GM12878 (cell line): ENCODE results near the gene YWHAQ. TPM values are rescaled to one million over a fixed set of nuclear protein-coding genes. Genes with fewer than 3 reads are reported as not detected.
A peak's percentile ranks its signal among the peaks of the same experiment; 100 is the strongest.

Source experiments
- ATAC-seq: fragments of 200-7000 bp; cut with Tn5 transposase; 3 replicates; pipeline ENCODE4 v1.9.1; 2020; ENCODE audit warnings: mild to moderate bottlenecking, moderate library complexity
- BruUV-seq: library from RNA; stranded (reverse); fragments of 400-500 nt; replicated peaks from 2 replicates; lab custom pipeline; 2021; lab: Mats Ljungman, UMichigan
- CTCF ChIA-PET: fragments of 300-600 bp; sonication (Branson Sonifier 250); formaldehyde crosslinking; extraction: SDS; loops from one replicate; lab custom pipeline; 2021; ENCODE audit warnings: inconsistent platforms; lab: Yijun Ruan, JAX
- POLR2A ChIA-PET: fragments of 350-600 bp; formaldehyde crosslinking; extraction: SDS; loops from one replicate; lab custom pipeline; 2021; ENCODE audit warnings: inconsistent platforms; lab: Charles Lee
- RAD21 ChIA-PET: fragments of 300-600 bp; sonication (Branson Sonifier 250); formaldehyde crosslinking; loops from one replicate; lab custom pipeline; 2023; ENCODE audit warnings: antibody characterized with exemption; ENCODE audit not compliant: unreplicated experiment; lab: Charles Lee
- SMC1A ChIA-PET: fragments of 300-600 bp; sonication (Branson Sonifier 250); formaldehyde crosslinking; loops from one replicate; lab custom pipeline; 2023; ENCODE audit not compliant: unreplicated experiment, uncharacterized antibody; lab: Charles Lee
- DNase-seq: peaks from one replicate; pipeline ENCODE4 v3.0.0-alpha.2; 2011; ENCODE audit warnings: low read depth, low spot score
- FAIRE-seq: peaks from 3 replicates; lab custom pipeline; 2011; peaks lifted over from hg19 to GRCh38; lab: Jason Lieb, UNC
- H2AFZ ChIP-seq: 2 replicates; pipeline ENCODE4 v1.6.0; 2011; ENCODE audit warnings: low read depth, low read length, control low read depth; ENCODE audit not compliant: control insufficient read depth
- H3K27ac ChIP-seq: 2 replicates; pipeline ENCODE4 v1.5.1; 2011; ENCODE audit warnings: control low read depth; ENCODE audit not compliant: control insufficient read depth, insufficient read depth
- H3K27me3 ChIP-seq, 2 experiments: replicated peaks in 1 of 2; 2 replicates each; pipeline versions ENCODE4 v1.6.0 to v1.6.1; 2011; ENCODE audit warnings: low read length in 1 of 2; ENCODE audit not compliant: control insufficient read depth in 2 of 2, insufficient read depth in 2 of 2
- H3K36me3 ChIP-seq, 2 experiments: 2 replicates each; pipeline ENCODE4 v1.5.1; 2011; ENCODE audit warnings: low read length in 1 of 2; ENCODE audit not compliant: control insufficient read depth in 2 of 2, insufficient read depth in 2 of 2
- H3K4me1 ChIP-seq: 2 replicates; pipeline ENCODE4 v1.6.1; 2011; ENCODE audit warnings: mild to moderate bottlenecking, low read length, moderate library complexity, mixed read lengths; ENCODE audit not compliant: control insufficient read depth, insufficient read depth
- H3K4me2 ChIP-seq: 2 replicates; pipeline ENCODE4 v1.6.0; 2011; ENCODE audit warnings: control low read depth; ENCODE audit not compliant: control insufficient read depth, insufficient read depth
- H3K4me3 ChIP-seq: fragments of 200-600 bp; sonication (generic); 2 replicates; pipeline ENCODE4 v1.5.1; 2016
- H3K79me2 ChIP-seq: 2 replicates; pipeline ENCODE4 v1.6.0; 2011; ENCODE audit warnings: low read length; ENCODE audit not compliant: control insufficient read depth, insufficient read depth
- H3K9ac ChIP-seq: 2 replicates; pipeline ENCODE4 v1.8.0; 2011; ENCODE audit warnings: low read length, control low read depth, mixed read lengths; ENCODE audit not compliant: control insufficient read depth, insufficient read depth
- H3K9me3 ChIP-seq: replicated peaks from 3 replicates; pipeline ENCODE4 v1.5.1; 2011; ENCODE audit warnings: mild to moderate bottlenecking, low read length; ENCODE audit not compliant: control insufficient read depth, insufficient read depth
- H4K20me1 ChIP-seq: 2 replicates; pipeline ENCODE4 v1.6.0; 2011; ENCODE audit not compliant: control insufficient read depth, insufficient read depth
- IKZF2 ChIP-seq, 2 experiments: fragments of 450-650 bp; IDR thresholded peaks; 2 replicates each; pipeline ENCODE4 v1.6.1; 2017; ENCODE audit warnings: mild to moderate bottlenecking in 2 of 2, moderate library complexity in 2 of 2
- MTA2 ChIP-seq: fragments of 450-650 bp; IDR thresholded peaks from 2 replicates; pipeline ENCODE4 v1.6.1; 2016; ENCODE audit warnings: low read depth, mild to moderate bottlenecking, moderate library complexity
- NFIC ChIP-seq: IDR thresholded peaks from 2 replicates; pipeline ENCODE4 v1.6.1; 2012; ENCODE audit warnings: low read depth, mild to moderate bottlenecking, inconsistent platforms, low read length, moderate library complexity
- PAX5 ChIP-seq: IDR thresholded peaks from 2 replicates; pipeline ENCODE4 v1.6.1; 2011; ENCODE audit warnings: low read depth, low read length, borderline replicate concordance
- POLR2A ChIP-seq: IDR thresholded peaks from 2 replicates; pipeline ENCODE4 v1.6.1; 2011; ENCODE audit warnings: low read depth, mild to moderate bottlenecking, low read length
- RUNX3 ChIP-seq: IDR thresholded peaks from 2 replicates; pipeline ENCODE4 v1.6.1; 2012; ENCODE audit warnings: low read length, inconsistent platforms
- SMAD1 ChIP-seq: fragments of 450-650 bp; IDR thresholded peaks from 2 replicates; pipeline ENCODE4 v1.6.1; 2018; ENCODE audit warnings: mild to moderate bottlenecking, low read depth; ENCODE audit not compliant: partially characterized antibody
- SPI1 ChIP-seq: IDR thresholded peaks from 2 replicates; pipeline ENCODE4 v1.6.1; 2011; ENCODE audit warnings: low read depth, mild to moderate bottlenecking, low read length, moderate library complexity, borderline replicate concordance; ENCODE audit not compliant: insufficient read depth
- USF1 ChIP-seq: IDR thresholded peaks from 2 replicates; pipeline ENCODE4 v1.6.1; 2011; ENCODE audit warnings: borderline replicate concordance, low read depth, mild to moderate bottlenecking, moderate library complexity, mixed read lengths, low read length; ENCODE audit not compliant: insufficient read depth; ENCODE audit errors: extremely low read length
- ZBTB11 ChIP-seq: fragments of 450-650 bp; formaldehyde crosslinking; IDR thresholded peaks from 2 replicates; pipeline ENCODE4 v1.5.0; 2022; ENCODE audit warnings: mild to moderate bottlenecking, missing genetic modification characterization
- WGBS: methylation state at CpG from one replicate; pipeline ENCODE4 v1.1.6; 2016; ENCODE audit warnings: low lambda C conversion rate; ENCODE audit not compliant: insufficient replicate concordance, insufficient coverage; ENCODE audit errors: missing lambda C conversion rate; 5-methylcytosine and 5-hydroxymethylcytosine counted together
- in situ Hi-C: fragments of 300-500 bp; cut with MboI; formaldehyde crosslinking; loops from 9 replicates; pipeline ENCODE4 v1.14.3; 2018; ENCODE audit warnings: mixed read lengths
- intact Hi-C: fragments of 100-400 bp; cut with micrococcal nuclease; formaldehyde crosslinking; loops from one replicate; pipeline ENCODE4 v1.14.2; 2022; ENCODE audit not compliant: unreplicated experiment
- polyA plus RNA-seq, 11 experiments: library from polyadenylated mRNA; depleted of rRNA in 4 of 11; unstranded in 6 of 11; stranded (reverse) in 5 of 11; fragments of >200 nt; fragmentation: Nextera tagmentation in 4 of 11; fragmentation: Illumina TruSeq in 1 of 11; extraction: Ambion mirVana in 4 of 11; extraction: Trizol in 1 of 11; gene quantifications; 1 replicate in 1 of 11; 2 replicates in 10 of 11; pipeline versions ENCODE4 v1.2.1 to v1.2.3, GENCODE V29; 2011 to 2016; ENCODE audit warnings: inconsistent platforms in 2 of 11, missing spikeins in 2 of 11, low read depth in 1 of 11
- total RNA-seq, 4 experiments: library from RNA; depleted of rRNA in 3 of 4; stranded (reverse); fragments of >200 nt in 3 of 4; fragmentation: Illumina TruSeq in 1 of 4; extraction: Trizol in 1 of 4; gene quantifications; 2 replicates each; pipeline versions ENCODE4 v1.2.1 to v1.2.3, GENCODE V29; 2013 to 2021

The YWHAQ gene
- total and polyA plus RNA-seq, 10 of the 15 experiments (the other 5 are each of a cell fraction or from before 2014, with no cell fraction given) = 63.0 to 515 (median 219) TPM

GRCh38 chr2:9536504-9536903 is 94.3 kb downstream of the YWHAQ start (continued):
- TF ChIP-seq ZBTB11 (CRISPR knock-in tag) (no peak), USF1 (no peak), POLR2A (no peak), SPI1 (no peak)

GRCh38 chr2:9535177-9535576 is 95.6 kb downstream of the YWHAQ start:
- in situ Hi-C loops = no loop called here
- H3K27ac ChIP-seq = 0 out of 2 replicates have a peak overlapping the region, but pooled peaks have one; percentile 14

More at GRCh38 chr2:9535177-9535576, 95.6 kb downstream of the YWHAQ start:
- ATAC-seq (peak; percentile 46), FAIRE-seq (no peak), DNase-seq (no peak)
- peaks cover 0 to 3% of the 10 kb centered on the region in 2 experiments; a peak in 2 of 4 replicates for H3K36me3 ChIP-seq
- BruUV-seq = no TSS peak
- no peaks in the 10 kb centered on the region for H3K27me3 ChIP-seq
- CTCF ChIA-PET = interaction anchor here (0.7 to 3.5 kb wide), 6 partner anchors 8 to 407 kb away, joined by 3 to 15 read pairs (median 6); partner anchors contain the start of gene ADAM17
- H3K79me2 ChIP-seq = peaks cover 9% of the 10 kb centered on the region
- RAD21 ChIA-PET = interaction anchor here (0.6 to 7.2 kb wide), 7 partner anchors 8 to 113 kb away, joined by 3 to 54 read pairs (median 3); partner anchors contain the start of gene ADAM17
- H3K9ac ChIP-seq = no peak overlapping the region
- SMC1A ChIA-PET = interaction anchor here (0.7 to 10.6 kb wide), 10 partner anchors 9 to 205 kb away, joined by 3 to 152 read pairs (median 4); partner anchors contain the start of gene ADAM17
- no peaks in the 10 kb centered on the region for H4K20me1 ChIP-seq
- intact Hi-C loops = no loop called here
- POLR2A ChIA-PET = interaction anchor here (0.6 to 6.9 kb wide), 4 partner anchors 14 to 53 kb away, joined by 4 to 64 read pairs (median 29); partner anchors contain the start of gene ADAM17
- H2AFZ ChIP-seq = no peak overlapping the region
- TF ChIP-seq SMAD1 = no peak
- peak; percentile 68 for TF ChIP-seq RUNX3
- no peak for TF ChIP-seq MTA2
- no peak for TF ChIP-seq PAX5
- TF ChIP-seq NFIC = 0 out of 2 replicates have a peak, but pooled peaks have one; percentile 41
- TF ChIP-seq IKZF2 (IDR thresholded peaks at IDR 0.05) = peak in 1 of 2 experiments; percentile 19; a peak in 2 of 4 replicates
- H3K9me3 ChIP-seq = no peaks in the 10 kb centered on the region
- peaks cover 13% of the 10 kb centered on the region; the same call in 1 of the 2 replicates for H3K4me1 ChIP-seq
- WGBS = 0% methylated on average over 1 of the region's 1 CpG
- H3K4me2 ChIP-seq = no peak overlapping the region
- no peak overlapping the region for H3K4me3 ChIP-seq
